HepG2 (cell line): ENCODE results near the gene FOCAD. TPM values are rescaled to one million over a fixed set of nuclear protein-coding genes. Genes with fewer than 3 reads are reported as not detected.

Experiments
- ARNT ChIP-seq: fragments of 450-650 bp; IDR thresholded peaks from 2 replicates; pipeline ENCODE4 v1.6.1; 2017
- CHD4 ChIP-seq: fragments of 200-600 bp; sonication (generic); IDR thresholded peaks from 2 replicates; pipeline ENCODE4 v1.7.0; 2017; ENCODE audit warnings: mild to moderate bottlenecking, low read length, borderline replicate concordance
- FOSL2 ChIP-seq: sonication (generic); formaldehyde crosslinking; IDR thresholded peaks from 2 replicates; pipeline ENCODE4 v1.4.0; 2020; ENCODE audit warnings: missing genetic modification reagents
- FOXC1 ChIP-seq: sonication (generic); formaldehyde crosslinking; IDR thresholded peaks from 2 replicates; pipeline ENCODE4 v1.8.0; 2022; ENCODE audit warnings: mild to moderate bottlenecking, missing genetic modification reagents, borderline replicate concordance
- HDAC2 ChIP-seq: sonication (generic); formaldehyde crosslinking; IDR thresholded peaks from 2 replicates; pipeline ENCODE4 v1.4.0; 2020; ENCODE audit warnings: missing genetic modification reagents
- HMGA1 ChIP-seq: sonication (generic); formaldehyde crosslinking; conservative IDR thresholded peaks from 2 replicates; pipeline ENCODE4 v1.4.0; 2020; ENCODE audit warnings: missing genetic modification reagents
- HNF1B ChIP-seq: sonication (generic); formaldehyde crosslinking; IDR thresholded peaks from 2 replicates; pipeline ENCODE4 v1.5.1; 2020; ENCODE audit warnings: mild to moderate bottlenecking, moderate library complexity, missing genetic modification reagents
- KAT8 ChIP-seq: IDR thresholded peaks from 2 replicates; pipeline ENCODE4 v1.6.1; 2016; ENCODE audit warnings: missing genetic modification reagents, missing compliant biosample characterization
- KLF13 ChIP-seq: sonication (generic); formaldehyde crosslinking; IDR thresholded peaks from 2 replicates; pipeline ENCODE4 v1.4.0; 2020; ENCODE audit warnings: mild to moderate bottlenecking, missing genetic modification reagents
- PAF1 ChIP-seq: IDR thresholded peaks from 2 replicates; pipeline ENCODE4 v1.6.1; 2016; ENCODE audit warnings: missing genetic modification reagents, missing compliant biosample characterization
- ZBTB10 ChIP-seq: sonication (generic); formaldehyde crosslinking; IDR thresholded peaks from 2 replicates; pipeline ENCODE4 v1.4.0; 2020; ENCODE audit warnings: missing genetic modification reagents, borderline replicate concordance
- ZNF362 ChIP-seq: sonication (generic); formaldehyde crosslinking; IDR thresholded peaks from 2 replicates; pipeline ENCODE4 v1.4.0; 2020; ENCODE audit warnings: missing genetic modification reagents, mild to moderate bottlenecking, borderline replicate concordance
- ZNF574 ChIP-seq: sonication (generic); formaldehyde crosslinking; IDR thresholded peaks from 2 replicates; pipeline ENCODE4 v1.4.0; 2020; ENCODE audit warnings: missing genetic modification reagents
- ZNF652 ChIP-seq: IDR thresholded peaks from 2 replicates; pipeline ENCODE4 v1.6.1; 2016; ENCODE audit warnings: low read depth, borderline replicate concordance
- ZNF747 ChIP-seq: sonication (generic); formaldehyde crosslinking; IDR thresholded peaks from 2 replicates; pipeline ENCODE4 v1.8.1; 2023; ENCODE audit warnings: missing genetic modification reagents, mild to moderate bottlenecking, borderline replicate concordance
- polyA plus RNA-seq, 8 experiments: library from polyadenylated mRNA; depleted of rRNA in 3 of 8; stranded (reverse) in 7 of 8; unstranded in 1 of 8; fragments of >200 nt; fragmentation: Illumina TruSeq in 4 of 8; extraction: Trizol in 4 of 8; gene quantifications; 2 replicates each; pipeline versions ENCODE4 v1.2.1 to v1.2.3, GENCODE V29; 2011 to 2016; ENCODE audit warnings: low read depth in 4 of 8, missing spikeins in 1 of 8, mixed read lengths in 1 of 8; ENCODE audit not compliant: insufficient read depth in 1 of 8
- total RNA-seq, 5 experiments: library from RNA; depleted of rRNA; stranded (reverse); fragments of >200 nt; fragmentation: Illumina TruSeq; extraction: Trizol; gene quantifications; 2 replicates each; pipeline ENCODE4 v1.2.3, GENCODE V29; 2016; ENCODE audit warnings: low read depth in 1 of 5
- TF ChIP-seq, protein P1 (sequence below): sonication (generic); formaldehyde crosslinking; IDR thresholded peaks from 2 replicates; pipeline ENCODE4 v1.4.0; 2020; ENCODE audit warnings: missing genetic modification reagents, borderline replicate concordance

The FOCAD gene
- total and polyA plus RNA-seq, 2 of the 13 experiments (the other 11 are each of a cell fraction or from before 2014, with no cell fraction given) = 18.0 to 31.1 TPM

GRCh38 chr9:20692554-20692953 is 8.5 kb downstream of the FOCAD start (continued):
- TF ChIP-seq ZNF574 (CRISPR knock-in tag) (peak; percentile 52), FOSL2 (CRISPR knock-in tag) (peak; percentile 29; the same call in 1 of the 2 replicates), HMGA1 (CRISPR knock-in tag) (no peak), ZNF362 (CRISPR knock-in tag) (peak; percentile 91), CHD4 (no peak), KLF13 (CRISPR knock-in tag) (no peak), HDAC2 (CRISPR knock-in tag) (peak; percentile 74; the same call in 1 of the 2 replicates), FOXC1 (CRISPR knock-in tag) (no peak), ZNF652 (CRISPR knock-in tag) (no peak), ZBTB10 (CRISPR knock-in tag) (no peak), PAF1 (CRISPR knock-in tag) (no peak), HNF1B (CRISPR knock-in tag) (no peak; the same call in 1 of the 2 replicates), KAT8 (CRISPR knock-in tag) (no peak; the same call in 1 of the 2 replicates), ZNF747 (CRISPR knock-in tag) (peak; percentile 88), ARNT (no peak)
- TF ChIP-seq, protein P1, sequence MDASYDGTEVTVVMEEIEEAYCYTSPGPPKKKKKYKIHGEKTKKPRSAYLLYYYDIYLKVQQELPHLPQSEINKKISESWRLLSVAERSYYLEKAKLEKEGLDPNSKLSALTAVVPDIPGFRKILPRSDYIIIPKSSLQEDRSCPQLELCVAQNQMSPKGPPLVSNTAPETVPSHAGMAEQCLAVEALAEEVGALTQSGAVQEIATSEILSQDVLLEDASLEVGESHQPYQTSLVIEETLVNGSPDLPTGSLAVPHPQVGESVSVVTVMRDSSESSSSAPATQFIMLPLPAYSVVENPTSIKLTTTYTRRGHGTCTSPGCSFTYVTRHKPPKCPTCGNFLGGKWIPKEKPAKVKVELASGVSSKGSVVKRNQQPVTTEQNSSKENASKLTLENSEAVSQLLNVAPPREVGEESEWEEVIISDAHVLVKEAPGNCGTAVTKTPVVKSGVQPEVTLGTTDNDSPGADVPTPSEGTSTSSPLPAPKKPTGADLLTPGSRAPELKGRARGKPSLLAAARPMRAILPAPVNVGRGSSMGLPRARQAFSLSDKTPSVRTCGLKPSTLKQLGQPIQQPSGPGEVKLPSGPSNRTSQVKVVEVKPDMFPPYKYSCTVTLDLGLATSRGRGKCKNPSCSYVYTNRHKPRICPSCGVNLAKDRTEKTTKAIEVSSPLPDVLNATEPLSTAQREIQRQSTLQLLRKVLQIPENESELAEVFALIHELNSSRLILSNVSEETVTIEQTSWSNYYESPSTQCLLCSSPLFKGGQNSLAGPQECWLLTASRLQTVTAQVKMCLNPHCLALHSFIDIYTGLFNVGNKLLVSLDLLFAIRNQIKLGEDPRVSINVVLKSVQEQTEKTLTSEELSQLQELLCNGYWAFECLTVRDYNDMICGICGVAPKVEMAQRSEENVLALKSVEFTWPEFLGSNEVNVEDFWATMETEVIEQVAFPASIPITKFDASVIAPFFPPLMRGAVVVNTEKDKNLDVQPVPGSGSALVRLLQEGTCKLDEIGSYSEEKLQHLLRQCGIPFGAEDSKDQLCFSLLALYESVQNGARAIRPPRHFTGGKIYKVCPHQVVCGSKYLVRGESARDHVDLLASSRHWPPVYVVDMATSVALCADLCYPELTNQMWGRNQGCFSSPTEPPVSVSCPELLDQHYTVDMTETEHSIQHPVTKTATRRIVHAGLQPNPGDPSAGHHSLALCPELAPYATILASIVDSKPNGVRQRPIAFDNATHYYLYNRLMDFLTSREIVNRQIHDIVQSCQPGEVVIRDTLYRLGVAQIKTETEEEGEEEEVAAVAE (CRISPR knock-in tag) = no peak
